Measurements from ENCODE around the gene MMP26. TPM values are rescaled to one million over a fixed set of nuclear protein-coding genes. Genes with fewer than 3 reads are reported as not detected.

The MMP26 gene
- total RNA-seq, result not detected
- long read RNA-seq, result 0 reads

- intact Hi-C loops (cut with DNase I), result no loop called here
- DNase-seq (ENCODE audit: missing footprints), result no peak
- ATAC-seq, result no peak
Observed at GRCh38 chr11:4704054-4704789, at the start of gene MMP26. Gene MMP26 (plus strand): TSS chr11:4704784.

GRCh38 chr11:4658629-4659445, 45.7 kb upstream of the MMP26 start:
- ATAC-seq, result no peak
- intact Hi-C loops (cut with DNase I), result no loop called here

GRCh38 chr11:4662876-4663275, 41.7 kb upstream of the MMP26 start:
- DNase-seq (ENCODE audit: missing footprints) (no peak), ATAC-seq (no peak)
- intact Hi-C loops (cut with DNase I), result no loop called here

More at GRCh38 chr11:4658629-4659445, 45.7 kb upstream of the MMP26 start:
- no peak for DNase-seq (ENCODE audit: missing footprints)

- DNase-seq (ENCODE audit: missing footprints), result no peak
- no peak for ATAC-seq
- intact Hi-C loops (cut with DNase I), result no loop called here
Observed at GRCh38 chr11:4664183-4664582, 40.4 kb upstream of the MMP26 start.

- no peak for DNase-seq (ENCODE audit: missing footprints)
- intact Hi-C loops (cut with DNase I), result no loop called here
- no peak for ATAC-seq
Observed at GRCh38 chr11:4664786-4665185, 39.8 kb upstream of the MMP26 start.

GRCh38 chr11:4665424-4665823, 39.2 kb upstream of the MMP26 start:
- no peak for DNase-seq (ENCODE audit: missing footprints)
- intact Hi-C loops (cut with DNase I), result no loop called here
- ATAC-seq, result no peak

GRCh38 chr11:4671741-4672140, 32.8 kb upstream of the MMP26 start:
- intact Hi-C loops (cut with DNase I), result no loop called here
- no peak for ATAC-seq
- DNase-seq (ENCODE audit: missing footprints), result no peak

GRCh38 chr11:4672470-4672869, 32.1 kb upstream of the MMP26 start:
- intact Hi-C loops (cut with DNase I), result no loop called here
- DNase-seq (ENCODE audit: missing footprints), result no peak
- ATAC-seq, result no peak

GRCh38 chr11:4673781-4674180, 30.8 kb upstream of the MMP26 start:
- DNase-seq (ENCODE audit: missing footprints) (no peak), ATAC-seq (no peak)
- intact Hi-C loops (cut with DNase I), result no loop called here

GRCh38 chr11:4677948-4678347, 26.6 kb upstream of the MMP26 start:
- DNase-seq (ENCODE audit: missing footprints) (no peak), ATAC-seq (no peak)
- intact Hi-C loops (cut with DNase I), result no loop called here

- no peak for DNase-seq (ENCODE audit: missing footprints)
- intact Hi-C loops (cut with DNase I), result no loop called here
- no peak for ATAC-seq
Observed at GRCh38 chr11:4680341-4680740, 24.2 kb upstream of the MMP26 start.

- intact Hi-C loops (cut with DNase I), result no loop called here
- no peak for DNase-seq (ENCODE audit: missing footprints)
- no peak for ATAC-seq
Observed at GRCh38 chr11:4682623-4683419, 21.8 kb upstream of the MMP26 start.

GRCh38 chr11:4684631-4685285, 19.8 kb upstream of the MMP26 start:
- intact Hi-C loops (cut with DNase I), result no loop called here
- ATAC-seq, result no peak
- no peak for DNase-seq (ENCODE audit: missing footprints)

GRCh38 chr11:4695442-4695841, 9.1 kb upstream of the MMP26 start:
- DNase-seq (ENCODE audit: missing footprints), result no peak
- ATAC-seq, result no peak
- intact Hi-C loops (cut with DNase I), result no loop called here

GRCh38 chr11:4697585-4697984, 7.0 kb upstream of the MMP26 start, which contains the start of gene OR51E2:
Gene OR51E2 (minus strand): TSS chr11:4697853. CDS start chr11:4682711, 15,142 bp downstream.
- no peak for ATAC-seq
- intact Hi-C loops (cut with DNase I), result no loop called here
- DNase-seq (ENCODE audit: missing footprints), result no peak

- ATAC-seq, result no peak
- intact Hi-C loops (cut with DNase I), result no loop called here
- no peak for DNase-seq (ENCODE audit: missing footprints)
Observed at GRCh38 chr11:4699697-4700435, 4.7 kb upstream of the MMP26 start.

GRCh38 chr11:4700436-4700820, 4.2 kb upstream of the MMP26 start:
- intact Hi-C loops (cut with DNase I), result no loop called here
- DNase-seq (ENCODE audit: missing footprints) (no peak), ATAC-seq (no peak)

GRCh38 chr11:4704790-4705334, 278 bp downstream of the MMP26 start:
- ATAC-seq, result no peak
- intact Hi-C loops (cut with DNase I), result no loop called here

More at GRCh38 chr11:4704790-4705334, 278 bp downstream of the MMP26 start:
- no peak for DNase-seq (ENCODE audit: missing footprints)
